Measurements from ENCODE around the gene SPAG5.

SPAG5 gene

GRCh38 chr17:28545141-28545503 lies 53.7 kb downstream of the SPAG5 start:
- no peak for DNase-seq (ENCODE audit: low read depth in 1 of 2, low spot score in 1 of 2)
- Histone ChIP-seq H3K27me3 (ENCODE audit: insufficient read depth, poor library complexity, severe bottlenecking) (no peaks in the 10 kb centered on the region), H3K27ac (replicated peaks) (no peak overlapping the region), H3K4me3 (replicated peaks; ENCODE audit: insufficient read depth, low read length) (no peak overlapping the region)
- TF ChIP-seq CTCF (IDR thresholded peaks at IDR 0.05; ENCODE audit: insufficient read depth, low read length) (no peak), REST (IDR thresholded peaks at IDR 0.05; ENCODE audit: insufficient replicate concordance, low read depth) (no peak), SPI1 (IDR thresholded peaks at IDR 0.05; ENCODE audit: borderline replicate concordance, low read depth) (no peak), POLR2AphosphoS5 (IDR thresholded peaks at IDR 0.05; ENCODE audit: low read depth) (no peak), GABPA (IDR thresholded peaks at IDR 0.05; ENCODE audit: low read depth) (no peak)

- DNase-seq (ENCODE audit: low read depth in 1 of 2, low spot score in 1 of 2), result no peak
- no peak overlapping the region for H3K4me3 ChIP-seq (replicated peaks; ENCODE audit: insufficient read depth, low read length)
- H3K27ac ChIP-seq (replicated peaks), result no peak overlapping the region
- TF ChIP-seq SPI1 (IDR thresholded peaks at IDR 0.05; ENCODE audit: borderline replicate concordance, low read depth) (no peak), POLR2AphosphoS5 (IDR thresholded peaks at IDR 0.05; ENCODE audit: low read depth) (no peak), GABPA (IDR thresholded peaks at IDR 0.05; ENCODE audit: low read depth) (no peak), CTCF (IDR thresholded peaks at IDR 0.05; ENCODE audit: insufficient read depth, low read length) (no peak), REST (IDR thresholded peaks at IDR 0.05; ENCODE audit: insufficient replicate concordance, low read depth) (no peak)
- H3K27me3 ChIP-seq (ENCODE audit: insufficient read depth, poor library complexity, severe bottlenecking), result no peaks in the 10 kb centered on the region
Measured at GRCh38 chr17:28544402-28545140, 54.3 kb downstream of the SPAG5 start.

- H3K27me3 ChIP-seq (ENCODE audit: insufficient read depth, poor library complexity, severe bottlenecking), result no peaks in the 10 kb centered on the region
- DNase-seq (ENCODE audit: low read depth in 1 of 2, low spot score in 1 of 2), result no peak
Measured at GRCh38 chr17:28541439-28541838, 57.4 kb downstream of the SPAG5 start.

More at GRCh38 chr17:28541439-28541838, 57.4 kb downstream of the SPAG5 start:
- Histone ChIP-seq H3K27ac (replicated peaks) (no peak overlapping the region), H3K4me3 (replicated peaks; ENCODE audit: insufficient read depth, low read length) (no peak overlapping the region)
- TF ChIP-seq REST (IDR thresholded peaks at IDR 0.05; ENCODE audit: insufficient replicate concordance, low read depth), result no peak
- TF ChIP-seq GABPA (IDR thresholded peaks at IDR 0.05; ENCODE audit: low read depth), result no peak
- no peak for TF ChIP-seq CTCF (IDR thresholded peaks at IDR 0.05; ENCODE audit: insufficient read depth, low read length)
- TF ChIP-seq POLR2AphosphoS5 (IDR thresholded peaks at IDR 0.05; ENCODE audit: low read depth), result no peak
- no peak for TF ChIP-seq SPI1 (IDR thresholded peaks at IDR 0.05; ENCODE audit: borderline replicate concordance, low read depth)

All from HL-60 (cell line).